GM12878 (cell line): Measurements from ENCODE around the gene JADE3. TPM values are rescaled to one million over a fixed set of nuclear protein-coding genes. Genes with fewer than 3 reads are reported as not detected.

ENCODE experiments used
- ATAC-seq: fragments of 200-7000 bp; cut with Tn5 transposase; 3 replicates; pipeline ENCODE4 v1.9.1; 2020; ENCODE audit warnings: mild to moderate bottlenecking, moderate library complexity
- BruUV-seq: library from RNA; stranded (reverse); fragments of 400-500 nt; replicated peaks from 2 replicates; lab custom pipeline; 2021; lab: Mats Ljungman, UMichigan
- CTCF ChIA-PET: fragments of 300-600 bp; sonication (Branson Sonifier 250); formaldehyde crosslinking; extraction: SDS; loops from one replicate; lab custom pipeline; 2021; ENCODE audit warnings: inconsistent platforms; lab: Yijun Ruan, JAX
- POLR2A ChIA-PET: fragments of 350-600 bp; formaldehyde crosslinking; extraction: SDS; loops from one replicate; lab custom pipeline; 2021; ENCODE audit warnings: inconsistent platforms; lab: Charles Lee
- RAD21 ChIA-PET: fragments of 300-600 bp; sonication (Branson Sonifier 250); formaldehyde crosslinking; loops from one replicate; lab custom pipeline; 2023; ENCODE audit warnings: antibody characterized with exemption; ENCODE audit not compliant: unreplicated experiment; lab: Charles Lee
- SMC1A ChIA-PET: fragments of 300-600 bp; sonication (Branson Sonifier 250); formaldehyde crosslinking; loops from one replicate; lab custom pipeline; 2023; ENCODE audit not compliant: unreplicated experiment, uncharacterized antibody; lab: Charles Lee
- DNase-seq: peaks from one replicate; pipeline ENCODE4 v3.0.0-alpha.2; 2011; ENCODE audit warnings: low read depth, low spot score
- FAIRE-seq: peaks from 3 replicates; lab custom pipeline; 2011; peaks lifted over from hg19 to GRCh38; lab: Jason Lieb, UNC
- H2AFZ ChIP-seq: 2 replicates; pipeline ENCODE4 v1.6.0; 2011; ENCODE audit warnings: low read depth, low read length, control low read depth; ENCODE audit not compliant: control insufficient read depth
- H3K27ac ChIP-seq: 2 replicates; pipeline ENCODE4 v1.5.1; 2011; ENCODE audit warnings: control low read depth; ENCODE audit not compliant: control insufficient read depth, insufficient read depth
- H3K27me3 ChIP-seq, 2 experiments: replicated peaks in 1 of 2; 2 replicates each; pipeline versions ENCODE4 v1.6.0 to v1.6.1; 2011; ENCODE audit warnings: low read length in 1 of 2; ENCODE audit not compliant: control insufficient read depth in 2 of 2, insufficient read depth in 2 of 2
- H3K36me3 ChIP-seq, 2 experiments: 2 replicates each; pipeline ENCODE4 v1.5.1; 2011; ENCODE audit warnings: low read length in 1 of 2; ENCODE audit not compliant: control insufficient read depth in 2 of 2, insufficient read depth in 2 of 2
- H3K4me1 ChIP-seq: 2 replicates; pipeline ENCODE4 v1.6.1; 2011; ENCODE audit warnings: mild to moderate bottlenecking, low read length, moderate library complexity, mixed read lengths; ENCODE audit not compliant: control insufficient read depth, insufficient read depth
- H3K4me2 ChIP-seq: 2 replicates; pipeline ENCODE4 v1.6.0; 2011; ENCODE audit warnings: control low read depth; ENCODE audit not compliant: control insufficient read depth, insufficient read depth
- H3K4me3 ChIP-seq: fragments of 200-600 bp; sonication (generic); 2 replicates; pipeline ENCODE4 v1.5.1; 2016
- H3K79me2 ChIP-seq: 2 replicates; pipeline ENCODE4 v1.6.0; 2011; ENCODE audit warnings: low read length; ENCODE audit not compliant: control insufficient read depth, insufficient read depth
- H3K9ac ChIP-seq: 2 replicates; pipeline ENCODE4 v1.8.0; 2011; ENCODE audit warnings: low read length, control low read depth, mixed read lengths; ENCODE audit not compliant: control insufficient read depth, insufficient read depth
- H3K9me3 ChIP-seq: replicated peaks from 3 replicates; pipeline ENCODE4 v1.5.1; 2011; ENCODE audit warnings: mild to moderate bottlenecking, low read length; ENCODE audit not compliant: control insufficient read depth, insufficient read depth
- H4K20me1 ChIP-seq: 2 replicates; pipeline ENCODE4 v1.6.0; 2011; ENCODE audit not compliant: control insufficient read depth, insufficient read depth
- ASH2L ChIP-seq: fragments of 300-600, 200-600 bp; sonication (generic); IDR thresholded peaks from 2 replicates; pipeline ENCODE4 v1.6.1; 2017; ENCODE audit warnings: low read depth, mild to moderate bottlenecking, borderline replicate concordance
- CUX1 ChIP-seq: IDR thresholded peaks from 2 replicates; pipeline ENCODE4 v1.6.1; 2012; ENCODE audit warnings: improper control_type of control experiment, low read depth, low read length; ENCODE audit not compliant: insufficient replicate concordance
- ELK1 ChIP-seq: IDR thresholded peaks from 2 replicates; pipeline ENCODE4 v1.6.1; 2012; ENCODE audit warnings: low read depth, low read length, improper control_type of control experiment
- REST ChIP-seq: IDR thresholded peaks from 2 replicates; pipeline ENCODE4 v1.6.1; 2012; ENCODE audit warnings: mild to moderate bottlenecking, low read depth, low read length
- WGBS: methylation state at CpG from one replicate; pipeline ENCODE4 v1.1.6; 2016; ENCODE audit warnings: low lambda C conversion rate; ENCODE audit not compliant: insufficient replicate concordance, insufficient coverage; ENCODE audit errors: missing lambda C conversion rate; 5-methylcytosine and 5-hydroxymethylcytosine counted together
- in situ Hi-C: fragments of 300-500 bp; cut with MboI; formaldehyde crosslinking; loops from 9 replicates; pipeline ENCODE4 v1.14.3; 2018; ENCODE audit warnings: mixed read lengths
- intact Hi-C: fragments of 100-400 bp; cut with micrococcal nuclease; formaldehyde crosslinking; loops from one replicate; pipeline ENCODE4 v1.14.2; 2022; ENCODE audit not compliant: unreplicated experiment
- polyA plus RNA-seq, 11 experiments: library from polyadenylated mRNA; depleted of rRNA in 4 of 11; unstranded in 6 of 11; stranded (reverse) in 5 of 11; fragments of >200 nt; fragmentation: Nextera tagmentation in 4 of 11; fragmentation: Illumina TruSeq in 1 of 11; extraction: Ambion mirVana in 4 of 11; extraction: Trizol in 1 of 11; gene quantifications; 1 replicate in 1 of 11; 2 replicates in 10 of 11; pipeline versions ENCODE4 v1.2.1 to v1.2.3, GENCODE V29; 2011 to 2016; ENCODE audit warnings: inconsistent platforms in 2 of 11, missing spikeins in 2 of 11, low read depth in 1 of 11
- total RNA-seq, 4 experiments: library from RNA; depleted of rRNA in 3 of 4; stranded (reverse); fragments of >200 nt in 3 of 4; fragmentation: Illumina TruSeq in 1 of 4; extraction: Trizol in 1 of 4; gene quantifications; 2 replicates each; pipeline versions ENCODE4 v1.2.1 to v1.2.3, GENCODE V29; 2013 to 2021

Gene JADE3
- total and polyA plus RNA-seq, 10 of the 15 experiments (the other 5 are each of a cell fraction or from before 2014, with no cell fraction given): 0.06 to 13.0 (median 0.65) TPM

DNA sequence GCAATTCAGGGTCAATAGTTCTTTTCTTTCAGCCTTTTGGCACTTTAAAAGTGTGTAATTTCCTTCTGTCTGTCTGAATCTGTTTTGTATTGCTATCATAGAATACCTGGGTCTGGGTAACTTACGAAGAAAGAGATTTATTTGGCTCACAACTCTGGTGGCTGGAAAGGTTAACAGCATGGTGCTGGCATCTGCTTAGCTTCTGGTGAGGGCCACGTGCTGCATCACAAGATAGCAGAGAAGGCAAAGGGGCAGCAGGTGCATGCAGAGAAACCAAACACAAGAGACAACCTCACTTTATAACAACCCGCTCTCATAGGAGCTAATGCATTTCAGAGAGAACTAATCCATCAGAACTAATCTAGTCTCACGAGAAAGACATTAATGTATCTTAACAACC, 184.8 kb downstream of the JADE3 start (continued):
- TF ChIP-seq CUX1 (no peak), ELK1 (no peak)

DNA sequence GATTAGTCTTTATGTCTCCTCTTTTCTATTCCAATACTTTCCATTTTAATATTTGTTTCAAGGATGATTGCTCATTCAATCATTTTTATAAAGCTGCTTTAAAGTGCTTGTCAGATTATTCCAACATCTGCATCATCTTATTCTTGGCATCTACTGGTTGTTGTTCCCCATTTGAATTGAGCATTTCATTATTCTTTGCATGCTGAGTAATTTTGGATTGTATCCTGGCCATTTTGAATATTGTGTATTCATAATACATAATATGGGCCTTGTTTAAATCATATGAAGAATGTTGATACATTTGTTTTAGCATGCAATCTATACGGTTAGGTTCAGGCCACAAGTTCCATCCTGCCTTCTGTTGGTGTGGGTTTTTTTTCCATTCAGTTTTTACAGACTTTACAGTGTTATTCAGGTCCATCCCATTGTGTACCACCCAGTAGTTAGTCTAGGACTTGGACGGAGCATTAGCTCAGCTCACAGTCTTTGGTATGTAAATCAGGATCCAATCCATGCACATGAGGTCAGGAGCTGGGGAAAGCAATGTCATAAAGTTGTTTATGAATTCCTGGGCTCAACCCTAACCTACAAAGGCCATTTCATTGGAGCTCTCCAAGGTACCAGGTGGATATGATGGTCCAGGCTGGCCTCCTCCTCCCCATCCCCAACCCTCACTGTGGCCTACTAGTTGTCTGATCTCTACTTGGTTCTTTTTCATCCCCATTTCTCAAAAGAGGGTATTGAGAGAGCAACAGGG, 186.3 kb downstream of the JADE3 start:
- Histone ChIP-seq H3K4me1 (no peaks in the 10 kb centered on the region), H3K4me2 (no peak overlapping the region), H3K27me3 (peaks cover 0 to 2% of the 10 kb centered on the region in 2 experiments; a peak in 1 of 4 replicates), H4K20me1 (no peaks in the 10 kb centered on the region), H3K4me3 (no peak overlapping the region), H3K9ac (no peak overlapping the region), H3K9me3 (no peaks in the 10 kb centered on the region; the same call in 2 of the 3 replicates), H3K36me3 (no peaks in the 10 kb centered on the region), H3K79me2 (no peaks in the 10 kb centered on the region), H2AFZ (no peak overlapping the region), H3K27ac (no peak overlapping the region)
- FAIRE-seq: no peak
- no peak for TF ChIP-seq ASH2L
- TF ChIP-seq REST: peak; percentile 64; the same call in 1 of the 2 replicates
- ChIA-PET SMC1A (no interaction called here), RAD21 (no interaction called here), POLR2A (no interaction called here), CTCF (no interaction called here)
- BruUV-seq: no TSS peak
- no peak for DNase-seq
- WGBS: 0% methylated on average over 2 of the region's 2 CpGs
- in situ Hi-C loops: no loop called here
- intact Hi-C loops: loop anchor here (10.0 kb wide), 1 partner anchor 294 kb away; no protein-coding TSS in a partner anchor
- ATAC-seq: no peak
